ENCODE measurements around the gene CAPN13.

- TF ChIP-seq CTCF (IDR thresholded peaks at IDR 0.05) (no peak), POLR2A (IDR thresholded peaks at IDR 0.05) (no peak)
Measured at GRCh38 chr2:30800159-30800558, 7.1 kb downstream of the CAPN13 start.
